WERI-Rb-1 (cell line): Measurements from ENCODE around the gene DGKD.

Experiments used
- DNase-seq: peaks from one replicate; pipeline ENCODE4 v3.0.0-alpha.2; 2020
- H3K27ac ChIP-seq: fragments of 250-450 bp; sonication (Bioruptor Pico); 2 replicates; pipeline ENCODE4 v1.5.1; 2020; ENCODE audit warnings: mild to moderate bottlenecking, moderate library complexity
- H3K27me3 ChIP-seq: fragments of 250-450 bp; sonication (Bioruptor Pico); 2 replicates; pipeline ENCODE4 v1.5.1; 2021; ENCODE audit warnings: mild to moderate bottlenecking, low read depth, moderate library complexity; ENCODE audit not compliant: insufficient read depth, severe bottlenecking
- H3K36me3 ChIP-seq: fragments of 250-450 bp; sonication (Bioruptor Pico); 2 replicates; pipeline ENCODE4 v1.5.1; 2020; ENCODE audit warnings: mild to moderate bottlenecking, moderate library complexity
- H3K4me3 ChIP-seq: 2 replicates; pipeline ENCODE4 v1.5.1; 2011; ENCODE audit warnings: low read depth, mild to moderate bottlenecking, control low read depth, low read length
- H3K9me3 ChIP-seq: fragments of 250-450 bp; sonication (Bioruptor Pico); 2 replicates; pipeline ENCODE4 v1.5.1; 2021; ENCODE audit warnings: mild to moderate bottlenecking, moderate library complexity; ENCODE audit not compliant: severe bottlenecking
- TF ChIP-seq, protein P1 (sequence below): IDR thresholded peaks from 2 replicates; pipeline ENCODE4 v1.5.1; 2011; ENCODE audit warnings: low read depth, mild to moderate bottlenecking, control low read depth, inconsistent platforms, low read length

Gene DGKD

DNA sequence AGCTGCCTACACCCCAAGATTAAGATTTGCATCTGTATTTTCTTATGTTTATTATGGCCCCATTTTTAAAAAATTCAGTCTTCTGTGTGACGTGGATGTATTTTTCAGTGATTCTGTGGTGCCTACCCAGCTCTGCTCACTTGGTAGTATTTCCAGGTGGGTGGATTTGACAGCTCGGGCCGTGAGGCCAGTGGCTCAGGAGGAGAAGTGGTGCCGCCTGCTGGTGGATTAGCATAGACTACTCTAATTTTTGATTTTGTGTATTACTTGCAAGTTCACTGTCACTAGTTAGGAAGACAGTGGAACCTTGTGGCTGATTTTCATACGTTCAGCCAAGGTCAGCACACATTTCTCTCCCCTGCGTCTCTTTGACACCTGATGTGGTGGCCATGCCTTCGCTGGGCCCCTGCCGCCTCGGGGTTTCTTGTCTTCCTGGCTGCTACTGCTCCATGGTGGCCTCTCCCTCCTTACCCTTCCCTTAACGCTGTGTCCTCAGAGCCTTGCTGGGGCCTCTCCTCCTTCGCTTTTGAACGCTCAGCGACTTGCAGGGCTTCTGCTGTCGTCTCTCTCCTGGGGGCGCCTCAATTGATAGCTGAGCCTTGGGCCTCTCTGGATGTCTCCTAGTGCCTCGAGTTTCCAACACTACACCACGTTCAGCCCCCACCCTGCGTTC is 89.4 kb downstream of the DGKD start:
- H3K36me3 ChIP-seq: peaks cover 6% of the 10 kb centered on the region

GRCh38 chr2:233444501-233444900 is 90.2 kb downstream of the DGKD start:
- H3K36me3 ChIP-seq: peaks cover 11% of the 10 kb centered on the region
- H3K27ac ChIP-seq: no peak overlapping the region
- DNase-seq: no peak
- H3K9me3 ChIP-seq: no peaks in the 10 kb centered on the region
- no peak overlapping the region for H3K4me3 ChIP-seq
- H3K27me3 ChIP-seq: no peaks in the 10 kb centered on the region
- TF ChIP-seq, protein P1, sequence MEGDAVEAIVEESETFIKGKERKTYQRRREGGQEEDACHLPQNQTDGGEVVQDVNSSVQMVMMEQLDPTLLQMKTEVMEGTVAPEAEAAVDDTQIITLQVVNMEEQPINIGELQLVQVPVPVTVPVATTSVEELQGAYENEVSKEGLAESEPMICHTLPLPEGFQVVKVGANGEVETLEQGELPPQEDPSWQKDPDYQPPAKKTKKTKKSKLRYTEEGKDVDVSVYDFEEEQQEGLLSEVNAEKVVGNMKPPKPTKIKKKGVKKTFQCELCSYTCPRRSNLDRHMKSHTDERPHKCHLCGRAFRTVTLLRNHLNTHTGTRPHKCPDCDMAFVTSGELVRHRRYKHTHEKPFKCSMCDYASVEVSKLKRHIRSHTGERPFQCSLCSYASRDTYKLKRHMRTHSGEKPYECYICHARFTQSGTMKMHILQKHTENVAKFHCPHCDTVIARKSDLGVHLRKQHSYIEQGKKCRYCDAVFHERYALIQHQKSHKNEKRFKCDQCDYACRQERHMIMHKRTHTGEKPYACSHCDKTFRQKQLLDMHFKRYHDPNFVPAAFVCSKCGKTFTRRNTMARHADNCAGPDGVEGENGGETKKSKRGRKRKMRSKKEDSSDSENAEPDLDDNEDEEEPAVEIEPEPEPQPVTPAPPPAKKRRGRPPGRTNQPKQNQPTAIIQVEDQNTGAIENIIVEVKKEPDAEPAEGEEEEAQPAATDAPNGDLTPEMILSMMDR: no peak

More for the DNA sequence above, 89.4 kb downstream of the DGKD start:
- peak; percentile 81 for DNase-seq
- no peaks in the 10 kb centered on the region for H3K9me3 ChIP-seq
- H3K27me3 ChIP-seq: no peaks in the 10 kb centered on the region
- H3K4me3 ChIP-seq: no peak overlapping the region
- TF ChIP-seq, protein P1: peak; percentile 81
- no peak overlapping the region for H3K27ac ChIP-seq

GRCh38 chr2:233445152-233445830 is 91.0 kb downstream of the DGKD start:
- no peak for DNase-seq
- H3K27me3 ChIP-seq: no peaks in the 10 kb centered on the region
- no peak overlapping the region for H3K4me3 ChIP-seq
- H3K36me3 ChIP-seq: peaks cover 11% of the 10 kb centered on the region
- H3K27ac ChIP-seq: no peak overlapping the region
- H3K9me3 ChIP-seq: no peaks in the 10 kb centered on the region
- TF ChIP-seq, protein P1: no peak

- H3K27me3 ChIP-seq: no peaks in the 10 kb centered on the region
- no peak overlapping the region for H3K4me3 ChIP-seq
- H3K9me3 ChIP-seq: no peaks in the 10 kb centered on the region
- no peak overlapping the region for H3K27ac ChIP-seq
- peaks cover 11% of the 10 kb centered on the region for H3K36me3 ChIP-seq
- TF ChIP-seq, protein P1: no peak
- DNase-seq: no peak
Observed at GRCh38 chr2:233446121-233446520, 91.8 kb downstream of the DGKD start.

- peak overlapping the region; percentile 57 for H3K27ac ChIP-seq
- peaks cover 11% of the 10 kb centered on the region for H3K36me3 ChIP-seq
Observed at GRCh38 chr2:233446606-233447305, 92.5 kb downstream of the DGKD start.

More at GRCh38 chr2:233446606-233447305, 92.5 kb downstream of the DGKD start:
- TF ChIP-seq, protein P1: no peak
- Histone ChIP-seq H3K9me3 (no peaks in the 10 kb centered on the region), H3K27me3 (no peaks in the 10 kb centered on the region), H3K4me3 (no peak overlapping the region)
- no peak for DNase-seq
